GM13976 (cell line): Measurements from ENCODE around the gene TRHDE.

ENCODE experiments used
- DNase-seq: peaks from one replicate; pipeline ENCODE4 v3.0.0; 2012; ENCODE audit warnings: low spot score
- CTCF ChIP-seq: IDR thresholded peaks from 2 replicates; pipeline ENCODE4 v1.5.1; 2012; ENCODE audit warnings: borderline replicate concordance, mild to moderate bottlenecking; ENCODE audit not compliant: insufficient read depth; ENCODE audit errors: extremely low read depth, missing control alignments, control extremely low read depth
- in situ Hi-C: fragments of 300-500 bp; cut with MboI; formaldehyde crosslinking; loops from one replicate; pipeline ENCODE4 v1.12.0; 2022; ENCODE audit warnings: low sequenced_read_pairs, mixed read lengths, inconsistent platforms; ENCODE audit not compliant: unreplicated experiment

TRHDE gene

GRCh38 chr12:72365151-72365550 is 93.0 kb downstream of the TRHDE start:
- TF ChIP-seq CTCF = no peak
- no peak for DNase-seq
- in situ Hi-C loops = no loop called here

- in situ Hi-C loops = no loop called here
- no peak for TF ChIP-seq CTCF
- no peak for DNase-seq
Measured at GRCh38 chr12:72366255-72366654, 94.1 kb downstream of the TRHDE start.

- in situ Hi-C loops = no loop called here
- TF ChIP-seq CTCF = no peak
- DNase-seq = no peak
Measured at GRCh38 chr12:72368298-72368697, 96.1 kb downstream of the TRHDE start.

GRCh38 chr12:72368719-72369422 is 96.7 kb downstream of the TRHDE start:
- no peak for TF ChIP-seq CTCF
- DNase-seq = no peak
- in situ Hi-C loops = no loop called here

GRCh38 chr12:72369423-72369959 is 97.3 kb downstream of the TRHDE start:
- in situ Hi-C loops = no loop called here
- no peak for TF ChIP-seq CTCF
- DNase-seq = no peak

- no peak for TF ChIP-seq CTCF
- DNase-seq = no peak
- in situ Hi-C loops = no loop called here
Measured at GRCh38 chr12:72380441-72380840, 108.3 kb downstream of the TRHDE start.

GRCh38 chr12:72388322-72388721 is 116.2 kb downstream of the TRHDE start:
- in situ Hi-C loops = no loop called here
- TF ChIP-seq CTCF = no peak
- no peak for DNase-seq
